ENCODE results near the gene ARHGAP15. TPM values are rescaled to one million over a fixed set of nuclear protein-coding genes. Genes with fewer than 3 reads are reported as not detected.

Gene ARHGAP15
- total RNA-seq, 1 donor from 2014 or later = not detected

DNA sequence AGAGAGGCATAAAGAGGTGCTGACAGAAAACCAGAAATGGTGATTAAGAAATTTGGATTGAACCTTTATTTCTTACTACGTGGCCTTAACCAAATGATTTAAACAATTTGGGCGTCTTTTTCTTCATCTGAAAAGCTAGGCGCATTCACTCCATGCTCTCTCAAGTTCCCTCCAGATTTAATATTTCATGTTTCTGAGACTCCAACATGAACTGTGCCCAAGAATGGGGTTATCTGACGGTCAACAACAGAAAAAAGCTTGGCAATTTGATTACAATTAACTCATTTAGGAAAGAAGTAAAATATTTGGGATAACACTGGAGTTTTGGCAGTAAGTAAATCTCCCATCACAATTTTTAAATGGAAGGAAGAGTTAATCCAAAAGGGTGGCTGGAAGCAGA lies 345.4 kb downstream of the ARHGAP15 start:
- Mint-ChIP-seq H3K36me3 (ENCODE audit: unreplicated experiment) (no peaks in the 10 kb centered on the region), H3K4me3 (ENCODE audit: unreplicated experiment) (no peak overlapping the region), H3K9me3 (ENCODE audit: unreplicated experiment) (peaks cover 6% of the 10 kb centered on the region), H3K27me3 (ENCODE audit: unreplicated experiment) (no peaks in the 10 kb centered on the region), H3K4me1 (ENCODE audit: unreplicated experiment) (peaks cover 36% of the 10 kb centered on the region), H3K27ac (ENCODE audit: unreplicated experiment) (no peak overlapping the region)
- DNase-seq (ENCODE audit: extremely low spot score, unreplicated experiment) = no peak
- TF ChIP-seq, protein P1, sequence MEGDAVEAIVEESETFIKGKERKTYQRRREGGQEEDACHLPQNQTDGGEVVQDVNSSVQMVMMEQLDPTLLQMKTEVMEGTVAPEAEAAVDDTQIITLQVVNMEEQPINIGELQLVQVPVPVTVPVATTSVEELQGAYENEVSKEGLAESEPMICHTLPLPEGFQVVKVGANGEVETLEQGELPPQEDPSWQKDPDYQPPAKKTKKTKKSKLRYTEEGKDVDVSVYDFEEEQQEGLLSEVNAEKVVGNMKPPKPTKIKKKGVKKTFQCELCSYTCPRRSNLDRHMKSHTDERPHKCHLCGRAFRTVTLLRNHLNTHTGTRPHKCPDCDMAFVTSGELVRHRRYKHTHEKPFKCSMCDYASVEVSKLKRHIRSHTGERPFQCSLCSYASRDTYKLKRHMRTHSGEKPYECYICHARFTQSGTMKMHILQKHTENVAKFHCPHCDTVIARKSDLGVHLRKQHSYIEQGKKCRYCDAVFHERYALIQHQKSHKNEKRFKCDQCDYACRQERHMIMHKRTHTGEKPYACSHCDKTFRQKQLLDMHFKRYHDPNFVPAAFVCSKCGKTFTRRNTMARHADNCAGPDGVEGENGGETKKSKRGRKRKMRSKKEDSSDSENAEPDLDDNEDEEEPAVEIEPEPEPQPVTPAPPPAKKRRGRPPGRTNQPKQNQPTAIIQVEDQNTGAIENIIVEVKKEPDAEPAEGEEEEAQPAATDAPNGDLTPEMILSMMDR (IDR thresholded peaks at IDR 0.05) = no peak

DNA sequence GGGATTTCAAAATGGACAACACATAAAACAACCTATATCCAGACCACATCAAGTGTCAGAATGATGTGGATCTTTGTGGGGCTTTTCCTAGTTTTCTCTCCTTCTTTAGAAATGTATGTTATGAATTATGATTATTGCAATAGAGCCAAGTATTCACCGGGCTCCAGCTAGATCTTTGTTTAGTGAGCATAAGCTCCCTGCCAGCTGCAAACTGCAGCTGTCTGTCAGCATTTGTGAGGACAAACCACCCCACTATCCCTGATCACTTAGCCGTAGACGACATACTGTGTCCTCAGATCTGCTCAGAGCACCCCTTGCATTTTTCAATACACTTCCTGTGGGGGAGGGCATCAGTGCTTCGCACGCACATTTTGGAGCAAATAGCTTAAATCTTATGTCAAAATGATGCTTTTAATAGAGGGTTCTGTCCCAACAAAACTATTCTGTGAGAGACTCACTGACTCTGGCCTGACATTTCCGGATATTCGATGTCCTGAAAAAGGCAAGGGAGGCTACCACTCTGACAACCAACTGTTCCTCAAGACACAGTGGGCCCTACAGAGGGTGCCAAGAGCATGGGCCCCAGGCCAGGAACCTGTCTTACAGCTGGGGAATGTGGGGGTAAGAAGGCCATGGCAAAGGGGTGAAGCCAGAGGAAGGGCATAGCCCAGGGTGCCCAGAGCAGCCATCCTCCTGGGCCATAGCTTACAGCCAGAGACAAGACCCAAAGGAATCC lies 346.0 kb downstream of the ARHGAP15 start:
- peaks cover 6% of the 10 kb centered on the region for H3K9me3 Mint-ChIP-seq (ENCODE audit: unreplicated experiment)
- DNase-seq (ENCODE audit: extremely low spot score, unreplicated experiment) = no peak
- H3K36me3 Mint-ChIP-seq (ENCODE audit: unreplicated experiment) = no peaks in the 10 kb centered on the region
- TF ChIP-seq, protein P1 (IDR thresholded peaks at IDR 0.05) = no peak
- H3K27ac Mint-ChIP-seq (ENCODE audit: unreplicated experiment) = peak overlapping the region; percentile 64
- no peak overlapping the region for H3K4me3 Mint-ChIP-seq (ENCODE audit: unreplicated experiment)
- no peaks in the 10 kb centered on the region for H3K27me3 Mint-ChIP-seq (ENCODE audit: unreplicated experiment)
- peaks cover 40% of the 10 kb centered on the region for H3K4me1 Mint-ChIP-seq (ENCODE audit: unreplicated experiment)

- Mint-ChIP-seq H3K9me3 (ENCODE audit: unreplicated experiment) (peaks cover 6% of the 10 kb centered on the region), H3K4me3 (ENCODE audit: unreplicated experiment) (no peak overlapping the region), H3K36me3 (ENCODE audit: unreplicated experiment) (no peaks in the 10 kb centered on the region), H3K27me3 (ENCODE audit: unreplicated experiment) (no peaks in the 10 kb centered on the region), H3K27ac (ENCODE audit: unreplicated experiment) (no peak overlapping the region), H3K4me1 (ENCODE audit: unreplicated experiment) (peaks cover 53% of the 10 kb centered on the region)
- no peak for DNase-seq (ENCODE audit: extremely low spot score, unreplicated experiment)
- TF ChIP-seq, protein P1 (IDR thresholded peaks at IDR 0.05) = no peak
Observed at GRCh38 chr2:143476336-143477087, 347.3 kb downstream of the ARHGAP15 start.

DNA sequence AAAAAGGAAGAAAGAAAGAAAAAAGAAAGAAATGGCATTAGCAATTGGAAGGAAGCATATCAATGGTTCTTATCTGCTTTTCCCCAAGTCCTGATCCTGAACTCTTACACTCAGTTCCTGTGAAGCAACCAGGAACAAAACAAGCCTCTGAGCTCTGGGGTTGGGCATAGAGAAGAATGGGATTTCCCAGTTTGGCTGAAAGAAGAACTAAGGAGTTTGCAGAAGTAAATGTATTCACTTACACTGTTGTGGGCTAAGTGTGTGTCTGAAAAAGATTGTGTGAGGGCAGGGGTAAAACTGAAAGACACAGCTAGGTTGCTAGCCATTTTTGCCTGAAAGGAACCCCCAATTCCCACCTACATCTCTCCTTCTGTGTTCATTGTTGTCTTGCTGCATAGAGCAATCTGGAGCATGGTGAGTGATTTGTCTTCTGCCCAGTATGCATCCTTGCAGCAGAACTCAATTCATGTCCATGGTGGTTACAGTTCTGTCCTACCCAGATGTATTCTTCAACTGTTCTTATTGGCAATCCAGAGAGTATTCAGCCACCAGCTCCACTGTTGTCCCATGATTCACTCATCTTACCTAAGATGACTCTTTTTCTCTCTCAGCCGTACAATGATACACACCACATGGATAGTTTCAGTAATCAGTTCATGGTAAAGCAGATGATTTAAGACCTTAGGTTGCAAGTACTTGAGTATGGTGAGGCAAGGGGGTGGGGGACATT lies 348.7 kb downstream of the ARHGAP15 start:
- Mint-ChIP-seq H3K4me3 (ENCODE audit: unreplicated experiment) (no peak overlapping the region), H3K36me3 (ENCODE audit: unreplicated experiment) (no peaks in the 10 kb centered on the region), H3K4me1 (ENCODE audit: unreplicated experiment) (peaks cover 65% of the 10 kb centered on the region), H3K27me3 (ENCODE audit: unreplicated experiment) (no peaks in the 10 kb centered on the region), H3K9me3 (ENCODE audit: unreplicated experiment) (peaks cover 4% of the 10 kb centered on the region), H3K27ac (ENCODE audit: unreplicated experiment) (no peak overlapping the region)
- TF ChIP-seq, protein P1 (IDR thresholded peaks at IDR 0.05) = no peak
- no peak for DNase-seq (ENCODE audit: extremely low spot score, unreplicated experiment)

- no peaks in the 10 kb centered on the region for H3K36me3 Mint-ChIP-seq (ENCODE audit: unreplicated experiment)
- no peaks in the 10 kb centered on the region for H3K9me3 Mint-ChIP-seq (ENCODE audit: unreplicated experiment)
- H3K27ac Mint-ChIP-seq (ENCODE audit: unreplicated experiment) = no peak overlapping the region
- peaks cover 56% of the 10 kb centered on the region for H3K4me1 Mint-ChIP-seq (ENCODE audit: unreplicated experiment)
- DNase-seq (ENCODE audit: extremely low spot score, unreplicated experiment) = no peak
- TF ChIP-seq, protein P1 (IDR thresholded peaks at IDR 0.05) = no peak
- no peak overlapping the region for H3K4me3 Mint-ChIP-seq (ENCODE audit: unreplicated experiment)
- H3K27me3 Mint-ChIP-seq (ENCODE audit: unreplicated experiment) = no peaks in the 10 kb centered on the region
Observed at GRCh38 chr2:143480086-143480485, 350.9 kb downstream of the ARHGAP15 start.

Measured in osteocyte (in vitro differentiated cells).